Measurements from ENCODE around the gene NANOG. TPM values are rescaled to one million over a fixed set of nuclear protein-coding genes. Genes with fewer than 3 reads are reported as not detected.
"Not testable (repeated sequence)": the region's sequence is repeated elsewhere in the genome, so short reads cannot be mapped to it uniquely, and the experiment has no call there.

The NANOG gene
- polyA plus RNA-seq, 1 donor from 2014 or later, result not detected

- H3K79me2 ChIP-seq (replicated peaks; ENCODE audit: insufficient read depth, low read length), result no peaks in the 10 kb centered on the region
- no peak overlapping the region for H2AFZ ChIP-seq (ENCODE audit: low read depth, low read length)
- H3K36me3 ChIP-seq (ENCODE audit: insufficient read depth, low read length), result no peaks in the 10 kb centered on the region
- TF ChIP-seq, protein P1, sequence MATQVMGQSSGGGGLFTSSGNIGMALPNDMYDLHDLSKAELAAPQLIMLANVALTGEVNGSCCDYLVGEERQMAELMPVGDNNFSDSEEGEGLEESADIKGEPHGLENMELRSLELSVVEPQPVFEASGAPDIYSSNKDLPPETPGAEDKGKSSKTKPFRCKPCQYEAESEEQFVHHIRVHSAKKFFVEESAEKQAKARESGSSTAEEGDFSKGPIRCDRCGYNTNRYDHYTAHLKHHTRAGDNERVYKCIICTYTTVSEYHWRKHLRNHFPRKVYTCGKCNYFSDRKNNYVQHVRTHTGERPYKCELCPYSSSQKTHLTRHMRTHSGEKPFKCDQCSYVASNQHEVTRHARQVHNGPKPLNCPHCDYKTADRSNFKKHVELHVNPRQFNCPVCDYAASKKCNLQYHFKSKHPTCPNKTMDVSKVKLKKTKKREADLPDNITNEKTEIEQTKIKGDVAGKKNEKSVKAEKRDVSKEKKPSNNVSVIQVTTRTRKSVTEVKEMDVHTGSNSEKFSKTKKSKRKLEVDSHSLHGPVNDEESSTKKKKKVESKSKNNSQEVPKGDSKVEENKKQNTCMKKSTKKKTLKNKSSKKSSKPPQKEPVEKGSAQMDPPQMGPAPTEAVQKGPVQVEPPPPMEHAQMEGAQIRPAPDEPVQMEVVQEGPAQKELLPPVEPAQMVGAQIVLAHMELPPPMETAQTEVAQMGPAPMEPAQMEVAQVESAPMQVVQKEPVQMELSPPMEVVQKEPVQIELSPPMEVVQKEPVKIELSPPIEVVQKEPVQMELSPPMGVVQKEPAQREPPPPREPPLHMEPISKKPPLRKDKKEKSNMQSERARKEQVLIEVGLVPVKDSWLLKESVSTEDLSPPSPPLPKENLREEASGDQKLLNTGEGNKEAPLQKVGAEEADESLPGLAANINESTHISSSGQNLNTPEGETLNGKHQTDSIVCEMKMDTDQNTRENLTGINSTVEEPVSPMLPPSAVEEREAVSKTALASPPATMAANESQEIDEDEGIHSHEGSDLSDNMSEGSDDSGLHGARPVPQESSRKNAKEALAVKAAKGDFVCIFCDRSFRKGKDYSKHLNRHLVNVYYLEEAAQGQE (IDR thresholded peaks at IDR 0.05; ENCODE audit: borderline replicate concordance), result no peak
- TF ChIP-seq SMC3 (conservative IDR thresholded peaks at IDR 0.05; ENCODE audit: poor library complexity), result no peak
- TF ChIP-seq CTCF (IDR thresholded peaks at IDR 0.05; ENCODE audit: poor library complexity, severe bottlenecking), result no peak
- TF ChIP-seq EZH2 (IDR thresholded peaks at IDR 0.05; ENCODE audit: borderline replicate concordance, insufficient read depth, low read length, poor library complexity, severe bottlenecking), result no peak
- no peak for TF ChIP-seq TAF1 (IDR thresholded peaks at IDR 0.05; ENCODE audit: low read depth)
- no peak for TF ChIP-seq EP300 (conservative IDR thresholded peaks at IDR 0.05; ENCODE audit: poor library complexity, severe bottlenecking)
- H3K4me3 ChIP-seq (ENCODE audit: low read length), result no peak overlapping the region
- H3K9me2 ChIP-seq (ENCODE audit: insufficient read depth, low read length), result no peaks in the 10 kb centered on the region
- no peaks in the 10 kb centered on the region for H3F3A ChIP-seq (ENCODE audit: insufficient read depth, low read length, poor library complexity, severe bottlenecking)
- H3K9me3 ChIP-seq (ENCODE audit: low read length), result no peaks in the 10 kb centered on the region
- no peak overlapping the region for H3K4me2 ChIP-seq (ENCODE audit: low read length)
- H3K27me3 ChIP-seq (ENCODE audit: insufficient read depth, low read depth, low read length), result no peaks in the 10 kb centered on the region
- no peaks in the 10 kb centered on the region for H4K20me1 ChIP-seq (ENCODE audit: insufficient read depth)
- no peak overlapping the region for H3K27ac ChIP-seq (ENCODE audit: low read length)
- H3K9ac ChIP-seq (ENCODE audit: low read length), result no peak overlapping the region
Observed at GRCh38 chr12:7781274-7781673, 7.9 kb upstream of the NANOG start.

DNA sequence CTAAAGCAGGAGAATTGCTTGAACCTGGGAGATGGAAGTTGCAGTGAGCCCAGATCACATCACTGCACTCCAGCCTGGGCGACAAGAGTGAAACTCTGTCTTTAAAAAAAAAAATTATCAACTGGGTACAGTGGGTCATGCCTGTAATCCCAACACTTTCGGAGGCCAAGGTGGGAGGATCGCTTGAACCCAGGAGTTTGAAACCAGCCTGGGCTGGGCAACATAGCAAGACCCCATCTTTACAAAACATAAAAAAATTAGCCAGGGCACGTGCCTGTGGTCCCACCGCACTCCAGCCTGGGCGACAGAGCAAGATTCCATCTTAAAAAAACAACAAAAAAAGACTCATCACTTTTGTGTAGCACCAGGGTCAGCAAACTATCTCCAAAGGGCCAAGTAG is 7.1 kb upstream of the NANOG start:
- no peaks in the 10 kb centered on the region for H4K20me1 ChIP-seq (ENCODE audit: insufficient read depth)
- no peak overlapping the region for H3K9ac ChIP-seq (ENCODE audit: low read length)
- H3K4me3 ChIP-seq (ENCODE audit: low read length), result no peak overlapping the region
- H3K79me2 ChIP-seq (replicated peaks; ENCODE audit: insufficient read depth, low read length), result no peaks in the 10 kb centered on the region
- H3K9me2 ChIP-seq (ENCODE audit: insufficient read depth, low read length), result no peaks in the 10 kb centered on the region
- H3K27ac ChIP-seq (ENCODE audit: low read length), result no peak overlapping the region
- no peaks in the 10 kb centered on the region for H3K36me3 ChIP-seq (ENCODE audit: insufficient read depth, low read length)
- H3K9me3 ChIP-seq (ENCODE audit: low read length), result no peaks in the 10 kb centered on the region
- H3F3A ChIP-seq (ENCODE audit: insufficient read depth, low read length, poor library complexity, severe bottlenecking), result no peaks in the 10 kb centered on the region
- no peak overlapping the region for H3K4me2 ChIP-seq (ENCODE audit: low read length)
- H2AFZ ChIP-seq (ENCODE audit: low read depth, low read length), result no peak overlapping the region
- no peaks in the 10 kb centered on the region for H3K27me3 ChIP-seq (ENCODE audit: insufficient read depth, low read depth, low read length)
- TF ChIP-seq MXI1 (conservative IDR thresholded peaks at IDR 0.05; ENCODE audit: poor library complexity, severe bottlenecking), result no peak
- no peak for TF ChIP-seq TAF1 (IDR thresholded peaks at IDR 0.05; ENCODE audit: low read depth)
- no peak for TF ChIP-seq CTCF (IDR thresholded peaks at IDR 0.05; ENCODE audit: poor library complexity, severe bottlenecking)
- TF ChIP-seq POLR2AphosphoS5 (IDR thresholded peaks at IDR 0.05), result no peak
- no peak for TF ChIP-seq SMC3 (conservative IDR thresholded peaks at IDR 0.05; ENCODE audit: poor library complexity)
- no peak for TF ChIP-seq EZH2 (IDR thresholded peaks at IDR 0.05; ENCODE audit: borderline replicate concordance, insufficient read depth, low read length, poor library complexity, severe bottlenecking)
- TF ChIP-seq EP300 (conservative IDR thresholded peaks at IDR 0.05; ENCODE audit: poor library complexity, severe bottlenecking), result no peak

- H3K79me2 ChIP-seq (replicated peaks; ENCODE audit: insufficient read depth, low read length); H4K20me1 ChIP-seq (ENCODE audit: insufficient read depth); H3K27ac ChIP-seq (ENCODE audit: low read length); H3K9me3 ChIP-seq (ENCODE audit: low read length); H3K9ac ChIP-seq (ENCODE audit: low read length); H3K36me3 ChIP-seq (ENCODE audit: insufficient read depth, low read length); H3K9me2 ChIP-seq (ENCODE audit: insufficient read depth, low read length); H3F3A ChIP-seq (ENCODE audit: insufficient read depth, low read length, poor library complexity, severe bottlenecking); H3K4me2 ChIP-seq (ENCODE audit: low read length); H2AFZ ChIP-seq (ENCODE audit: low read depth, low read length); H3K4me3 ChIP-seq (ENCODE audit: low read length); H3K27me3 ChIP-seq (ENCODE audit: insufficient read depth, low read depth, low read length): not testable (repeated sequence)
Observed at GRCh38 chr12:7783433-7783832, 5.8 kb upstream of the NANOG start.

All from neural cell (in vitro differentiated cells).